Erythroblast (primary cell): ENCODE measurements around the gene RYR2.

Experiments
- GATA1 ChIP-seq: IDR thresholded peaks from 2 replicates; pipeline ENCODE4 v1.6.1; 2011; ENCODE audit warnings: low read depth, mild to moderate bottlenecking, control low read depth, low read length, moderate library complexity
- POLR2A ChIP-seq: IDR thresholded peaks from 2 replicates; pipeline ENCODE4 v1.6.1; 2011; ENCODE audit warnings: mild to moderate bottlenecking, low read length

DNA sequence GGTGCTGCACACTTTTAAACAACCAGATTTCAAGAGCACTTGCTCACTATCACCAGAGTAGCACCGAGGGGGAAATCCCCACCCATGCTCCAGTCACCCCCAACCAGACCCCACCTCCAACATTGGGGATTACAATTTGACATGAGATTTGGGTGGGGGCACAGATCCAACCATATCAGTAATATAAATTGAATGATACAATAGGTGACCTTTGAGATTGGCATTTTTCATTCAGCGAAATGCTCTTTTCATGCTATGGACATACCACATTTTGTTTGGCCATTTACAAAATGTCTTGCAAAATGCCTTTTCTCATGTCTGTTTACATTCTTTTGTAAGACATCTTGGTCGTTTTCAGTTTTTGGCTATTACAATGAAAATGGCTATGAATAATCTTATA lies 23.9 kb downstream of the RYR2 start:
- TF ChIP-seq POLR2A (no peak), GATA1 (no peak)
